HG02763 (cell line): ENCODE results near the gene ABHD15.

Experiments
- ATAC-seq: cut with Tn5 transposase; IDR thresholded peaks from one replicate; pipeline ENCODE4 v1.9.1; 2021; ENCODE audit warnings: mild to moderate bottlenecking, moderate library complexity; ENCODE audit not compliant: unreplicated experiment

The ABHD15 gene

GRCh38 chr17:29533976-29534375 is 32.9 kb downstream of the ABHD15 start:
- no peak for ATAC-seq

GRCh38 chr17:29526322-29526721 is 40.5 kb downstream of the ABHD15 start:
- ATAC-seq, result no peak

GRCh38 chr17:29524692-29525091 is 42.1 kb downstream of the ABHD15 start:
- no peak for ATAC-seq

GRCh38 chr17:29518359-29518758 is 48.5 kb downstream of the ABHD15 start:
- ATAC-seq, result no peak

- no peak for ATAC-seq
Observed at GRCh38 chr17:29514792-29515191, 52.0 kb downstream of the ABHD15 start.

- ATAC-seq, result no peak
Observed at GRCh38 chr17:29510953-29511352, 55.9 kb downstream of the ABHD15 start.
